HEK293 (cell line): ENCODE measurements around the gene EIF1.

Experiments used
- EGR2 ChIP-seq: fragments of 450-650 bp; formaldehyde crosslinking; IDR thresholded peaks from 2 replicates; pipeline ENCODE4 v1.5.1; 2016; ENCODE audit warnings: low read depth, missing biosample characterization, missing genetic modification characterization
- FEZF1 ChIP-seq: fragments of 450-650 bp; formaldehyde crosslinking; IDR thresholded peaks from 2 replicates; pipeline ENCODE4 v1.5.1; 2016; ENCODE audit warnings: missing biosample characterization, missing genetic modification characterization
- HOXA7 ChIP-seq: sonication (generic); formaldehyde crosslinking; IDR thresholded peaks from 2 replicates; pipeline ENCODE4 v1.8.1; 2022; ENCODE audit warnings: missing genetic modification reagents, borderline replicate concordance
- MYNN ChIP-seq: fragments of 450-650 bp; formaldehyde crosslinking; IDR thresholded peaks from 2 replicates; pipeline ENCODE4 v1.5.1; 2016; ENCODE audit warnings: missing biosample characterization, missing genetic modification characterization, borderline replicate concordance
- REPIN1 ChIP-seq: fragments of 450-650 bp; formaldehyde crosslinking; IDR thresholded peaks from 2 replicates; pipeline ENCODE4 v1.5.1; 2017; ENCODE audit warnings: missing biosample characterization, missing genetic modification characterization, low read depth
- SCRT1 ChIP-seq: fragments of 450-650 bp; formaldehyde crosslinking; IDR thresholded peaks from 2 replicates; pipeline ENCODE4 v1.5.1; 2016; ENCODE audit warnings: missing biosample characterization, missing genetic modification characterization, borderline replicate concordance
- SP7 ChIP-seq: fragments of 450-650 bp; formaldehyde crosslinking; IDR thresholded peaks from 2 replicates; pipeline ENCODE4 v1.5.1; 2016; ENCODE audit warnings: missing biosample characterization, missing genetic modification characterization
- TCF7L2 ChIP-seq: IDR thresholded peaks from 2 replicates; pipeline ENCODE4 v1.6.1; 2011; ENCODE audit warnings: low read depth, mild to moderate bottlenecking, inconsistent platforms, low read length, moderate library complexity, borderline replicate concordance
- ZBTB48 ChIP-seq: fragments of 450-650 bp; formaldehyde crosslinking; IDR thresholded peaks from 2 replicates; pipeline ENCODE4 v1.5.1; 2016; ENCODE audit warnings: missing biosample characterization, missing genetic modification characterization
- ZFHX2 ChIP-seq: fragments of 450-650 bp; formaldehyde crosslinking; conservative IDR thresholded peaks from 2 replicates; pipeline ENCODE4 v1.5.1; 2016; ENCODE audit warnings: missing biosample characterization, missing genetic modification characterization
- ZNF114 ChIP-seq: fragments of 450-650 bp; formaldehyde crosslinking; IDR thresholded peaks from 2 replicates; pipeline ENCODE4 v1.5.0; 2017; ENCODE audit warnings: missing biosample characterization, missing genetic modification characterization
- ZNF133 ChIP-seq: fragments of 450-650 bp; formaldehyde crosslinking; IDR thresholded peaks from 2 replicates; pipeline ENCODE4 v1.5.1; 2016; ENCODE audit warnings: missing biosample characterization, missing genetic modification characterization
- ZNF140 ChIP-seq: fragments of 450-650 bp; formaldehyde crosslinking; IDR thresholded peaks from 2 replicates; pipeline ENCODE4 v1.5.1; 2016; ENCODE audit warnings: missing biosample characterization, missing genetic modification characterization
- ZNF16 ChIP-seq: fragments of 450-650 bp; formaldehyde crosslinking; IDR thresholded peaks from 2 replicates; pipeline ENCODE4 v1.5.1; 2016; ENCODE audit warnings: low read depth, missing biosample characterization, missing genetic modification characterization
- ZNF2 ChIP-seq: fragments of 450-650 bp; formaldehyde crosslinking; IDR thresholded peaks from 2 replicates; pipeline ENCODE4 v1.5.1; 2016; ENCODE audit warnings: missing biosample characterization, missing genetic modification characterization
- ZNF23 ChIP-seq: fragments of 450-650 bp; formaldehyde crosslinking; IDR thresholded peaks from 2 replicates; pipeline ENCODE4 v1.5.1; 2016; ENCODE audit warnings: missing biosample characterization, missing genetic modification characterization, borderline replicate concordance
- ZNF239 ChIP-seq: fragments of 450-650 bp; formaldehyde crosslinking; IDR thresholded peaks from 2 replicates; pipeline ENCODE4 v1.5.1; 2016; ENCODE audit warnings: missing biosample characterization, missing genetic modification characterization
- ZNF24 ChIP-seq: fragments of 450-650 bp; formaldehyde crosslinking; IDR thresholded peaks from 2 replicates; pipeline ENCODE4 v1.5.1; 2016; ENCODE audit warnings: missing biosample characterization, missing genetic modification characterization
- ZNF311 ChIP-seq: fragments of 450-650 bp; formaldehyde crosslinking; IDR thresholded peaks from 2 replicates; pipeline ENCODE4 v1.5.1; 2017; ENCODE audit warnings: missing biosample characterization, missing genetic modification characterization, borderline replicate concordance
- ZNF335 ChIP-seq: fragments of 450-650 bp; formaldehyde crosslinking; conservative IDR thresholded peaks from 2 replicates; pipeline ENCODE4 v1.5.1; 2016; ENCODE audit warnings: missing biosample characterization, missing genetic modification characterization
- ZNF501 ChIP-seq: fragments of 450-650 bp; formaldehyde crosslinking; IDR thresholded peaks from 2 replicates; pipeline ENCODE4 v1.5.1; 2016; ENCODE audit warnings: missing biosample characterization, missing genetic modification characterization
- ZNF514 ChIP-seq: fragments of 450-650 bp; formaldehyde crosslinking; IDR thresholded peaks from 2 replicates; pipeline ENCODE4 v1.5.1; 2016; ENCODE audit warnings: missing biosample characterization, missing genetic modification characterization
- ZNF529 ChIP-seq: fragments of 450-650 bp; formaldehyde crosslinking; IDR thresholded peaks from 2 replicates; pipeline ENCODE4 v1.5.1; 2017; ENCODE audit warnings: missing genetic modification characterization, missing biosample characterization; ENCODE audit not compliant: insufficient replicate concordance
- ZNF548 ChIP-seq: fragments of 450-650 bp; formaldehyde crosslinking; IDR thresholded peaks from 2 replicates; pipeline ENCODE4 v1.5.1; 2016; ENCODE audit warnings: missing biosample characterization, missing genetic modification characterization
- ZNF549 ChIP-seq: fragments of 450-650 bp; IDR thresholded peaks from 2 replicates; pipeline ENCODE4 v1.5.1; 2018; ENCODE audit warnings: missing biosample characterization, missing genetic modification characterization, mild to moderate bottlenecking, inconsistent platforms, moderate library complexity
- ZNF571 ChIP-seq: fragments of 450-650 bp; formaldehyde crosslinking; IDR thresholded peaks from 2 replicates; pipeline ENCODE4 v1.5.0; 2017; ENCODE audit warnings: missing biosample characterization, missing genetic modification characterization
- ZNF76 ChIP-seq: fragments of 450-650 bp; formaldehyde crosslinking; IDR thresholded peaks from 2 replicates; pipeline ENCODE4; 2016; ENCODE audit warnings: low read depth, missing biosample characterization, missing genetic modification characterization, borderline replicate concordance
- TF ChIP-seq, protein P1 (sequence below): fragments of 450-650 bp; formaldehyde crosslinking; IDR thresholded peaks from 2 replicates; pipeline ENCODE4 v1.5.1; 2016; ENCODE audit warnings: missing biosample characterization, missing genetic modification characterization
- TF ChIP-seq, protein P2 (sequence below): fragments of 450-650 bp; formaldehyde crosslinking; IDR thresholded peaks from 2 replicates; pipeline ENCODE4 v1.5.1; 2016; ENCODE audit warnings: missing biosample characterization, missing genetic modification characterization
- TF ChIP-seq, protein P3 (sequence below): fragments of 450-650 bp; formaldehyde crosslinking; IDR thresholded peaks from 2 replicates; pipeline ENCODE4 v1.5.1; 2016; ENCODE audit warnings: missing biosample characterization, missing genetic modification characterization
- TF ChIP-seq, protein P4 (sequence below): fragments of 450-650 bp; formaldehyde crosslinking; IDR thresholded peaks from 2 replicates; pipeline ENCODE4 v1.5.1; 2016; ENCODE audit warnings: missing biosample characterization, missing genetic modification characterization
- TF ChIP-seq, protein P5 (sequence below): IDR thresholded peaks from 2 replicates; pipeline ENCODE4 v1.6.1; 2011; ENCODE audit warnings: mild to moderate bottlenecking, low read depth, low read length, borderline replicate concordance
- TF ChIP-seq, protein P6 (sequence below): fragments of 450-650 bp; formaldehyde crosslinking; IDR thresholded peaks from 2 replicates; pipeline ENCODE4 v1.5.1; 2017; ENCODE audit warnings: missing biosample characterization, missing genetic modification characterization

Gene EIF1

DNA sequence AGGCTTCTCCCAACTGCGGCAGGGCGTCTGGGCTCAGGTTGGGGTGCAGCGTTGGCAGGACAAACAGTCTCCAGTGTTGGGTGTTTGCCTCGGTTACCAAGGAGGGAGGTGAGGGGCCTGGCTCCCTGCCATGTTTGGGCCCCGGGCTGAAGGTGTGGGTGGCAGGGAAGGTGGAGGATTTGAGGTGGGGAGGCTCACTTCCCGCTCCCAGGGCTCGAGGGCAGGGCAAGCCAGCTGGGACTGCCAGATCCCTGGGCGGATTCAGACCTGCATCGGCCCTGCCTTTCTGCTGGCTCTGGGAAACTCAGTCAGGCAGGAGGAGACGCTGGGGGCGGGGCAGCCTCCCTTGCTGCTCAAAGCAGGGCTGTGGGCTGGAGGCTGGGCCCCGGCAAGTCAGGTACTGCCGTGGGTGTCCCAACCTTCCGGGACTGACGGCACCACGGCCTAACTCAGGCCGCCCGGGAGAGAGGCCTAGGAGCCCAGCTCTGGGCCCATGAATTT lies 33.0 kb upstream of the EIF1 start (continued):
- TF ChIP-seq, protein P1, sequence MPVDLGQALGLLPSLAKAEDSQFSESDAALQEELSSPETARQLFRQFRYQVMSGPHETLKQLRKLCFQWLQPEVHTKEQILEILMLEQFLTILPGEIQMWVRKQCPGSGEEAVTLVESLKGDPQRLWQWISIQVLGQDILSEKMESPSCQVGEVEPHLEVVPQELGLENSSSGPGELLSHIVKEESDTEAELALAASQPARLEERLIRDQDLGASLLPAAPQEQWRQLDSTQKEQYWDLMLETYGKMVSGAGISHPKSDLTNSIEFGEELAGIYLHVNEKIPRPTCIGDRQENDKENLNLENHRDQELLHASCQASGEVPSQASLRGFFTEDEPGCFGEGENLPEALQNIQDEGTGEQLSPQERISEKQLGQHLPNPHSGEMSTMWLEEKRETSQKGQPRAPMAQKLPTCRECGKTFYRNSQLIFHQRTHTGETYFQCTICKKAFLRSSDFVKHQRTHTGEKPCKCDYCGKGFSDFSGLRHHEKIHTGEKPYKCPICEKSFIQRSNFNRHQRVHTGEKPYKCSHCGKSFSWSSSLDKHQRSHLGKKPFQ = no peak
- TF ChIP-seq, protein P2, sequence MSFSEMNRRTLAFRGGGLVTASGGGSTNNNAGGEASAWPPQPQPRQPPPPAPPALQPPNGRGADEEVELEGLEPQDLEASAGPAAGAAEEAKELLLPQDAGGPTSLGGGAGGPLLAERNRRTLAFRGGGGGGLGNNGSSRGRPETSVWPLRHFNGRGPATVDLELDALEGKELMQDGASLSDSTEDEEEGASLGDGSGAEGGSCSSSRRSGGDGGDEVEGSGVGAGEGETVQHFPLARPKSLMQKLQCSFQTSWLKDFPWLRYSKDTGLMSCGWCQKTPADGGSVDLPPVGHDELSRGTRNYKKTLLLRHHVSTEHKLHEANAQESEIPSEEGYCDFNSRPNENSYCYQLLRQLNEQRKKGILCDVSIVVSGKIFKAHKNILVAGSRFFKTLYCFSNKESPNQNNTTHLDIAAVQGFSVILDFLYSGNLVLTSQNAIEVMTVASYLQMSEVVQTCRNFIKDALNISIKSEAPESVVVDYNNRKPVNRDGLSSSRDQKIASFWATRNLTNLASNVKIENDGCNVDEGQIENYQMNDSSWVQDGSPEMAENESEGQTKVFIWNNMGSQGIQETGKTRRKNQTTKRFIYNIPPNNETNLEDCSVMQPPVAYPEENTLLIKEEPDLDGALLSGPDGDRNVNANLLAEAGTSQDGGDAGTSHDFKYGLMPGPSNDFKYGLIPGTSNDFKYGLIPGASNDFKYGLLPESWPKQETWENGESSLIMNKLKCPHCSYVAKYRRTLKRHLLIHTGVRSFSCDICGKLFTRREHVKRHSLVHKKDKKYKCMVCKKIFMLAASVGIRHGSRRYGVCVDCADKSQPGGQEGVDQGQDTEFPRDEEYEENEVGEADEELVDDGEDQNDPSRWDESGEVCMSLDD (tag by site-specific recombination) = no peak
- TF ChIP-seq, protein P3, sequence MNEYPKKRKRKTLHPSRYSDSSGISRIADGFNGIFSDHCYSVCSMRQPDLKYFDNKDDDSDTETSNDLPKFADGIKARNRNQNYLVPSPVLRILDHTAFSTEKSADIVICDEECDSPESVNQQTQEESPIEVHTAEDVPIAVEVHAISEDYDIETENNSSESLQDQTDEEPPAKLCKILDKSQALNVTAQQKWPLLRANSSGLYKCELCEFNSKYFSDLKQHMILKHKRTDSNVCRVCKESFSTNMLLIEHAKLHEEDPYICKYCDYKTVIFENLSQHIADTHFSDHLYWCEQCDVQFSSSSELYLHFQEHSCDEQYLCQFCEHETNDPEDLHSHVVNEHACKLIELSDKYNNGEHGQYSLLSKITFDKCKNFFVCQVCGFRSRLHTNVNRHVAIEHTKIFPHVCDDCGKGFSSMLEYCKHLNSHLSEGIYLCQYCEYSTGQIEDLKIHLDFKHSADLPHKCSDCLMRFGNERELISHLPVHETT = no peak
- peak; percentile 95 for TF ChIP-seq ZFHX2 (tag by site-specific recombination)
- TF ChIP-seq ZNF76 = no peak
- TF ChIP-seq ZNF114 (tag by site-specific recombination) = no peak
- TF ChIP-seq, protein P4, sequence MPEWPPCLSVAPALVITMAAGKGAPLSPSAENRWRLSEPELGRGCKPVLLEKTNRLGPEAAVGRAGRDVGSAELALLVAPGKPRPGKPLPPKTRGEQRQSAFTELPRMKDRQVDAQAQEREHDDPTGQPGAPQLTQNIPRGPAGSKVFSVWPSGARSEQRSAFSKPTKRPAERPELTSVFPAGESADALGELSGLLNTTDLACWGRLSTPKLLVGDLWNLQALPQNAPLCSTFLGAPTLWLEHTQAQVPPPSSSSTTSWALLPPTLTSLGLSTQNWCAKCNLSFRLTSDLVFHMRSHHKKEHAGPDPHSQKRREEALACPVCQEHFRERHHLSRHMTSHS (tag by site-specific recombination) = no peak
- no peak for TF ChIP-seq TCF7L2
- TF ChIP-seq ZNF311 (tag by site-specific recombination) = no peak
- peak; percentile 82 for TF ChIP-seq ZBTB48 (tag by site-specific recombination)
- TF ChIP-seq ZNF529 = no peak
- no peak for TF ChIP-seq ZNF549 (tag by site-specific recombination)
- TF ChIP-seq ZNF501 = no peak
- no peak for TF ChIP-seq ZNF2 (tag by site-specific recombination)
- TF ChIP-seq, protein P5, sequence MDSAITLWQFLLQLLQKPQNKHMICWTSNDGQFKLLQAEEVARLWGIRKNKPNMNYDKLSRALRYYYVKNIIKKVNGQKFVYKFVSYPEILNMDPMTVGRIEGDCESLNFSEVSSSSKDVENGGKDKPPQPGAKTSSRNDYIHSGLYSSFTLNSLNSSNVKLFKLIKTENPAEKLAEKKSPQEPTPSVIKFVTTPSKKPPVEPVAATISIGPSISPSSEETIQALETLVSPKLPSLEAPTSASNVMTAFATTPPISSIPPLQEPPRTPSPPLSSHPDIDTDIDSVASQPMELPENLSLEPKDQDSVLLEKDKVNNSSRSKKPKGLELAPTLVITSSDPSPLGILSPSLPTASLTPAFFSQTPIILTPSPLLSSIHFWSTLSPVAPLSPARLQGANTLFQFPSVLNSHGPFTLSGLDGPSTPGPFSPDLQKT = no peak
- TF ChIP-seq SCRT1 (tag by site-specific recombination) = no peak
- no peak for TF ChIP-seq REPIN1
- TF ChIP-seq HOXA7 (CRISPR knock-in tag) = no peak
- TF ChIP-seq, protein P6, sequence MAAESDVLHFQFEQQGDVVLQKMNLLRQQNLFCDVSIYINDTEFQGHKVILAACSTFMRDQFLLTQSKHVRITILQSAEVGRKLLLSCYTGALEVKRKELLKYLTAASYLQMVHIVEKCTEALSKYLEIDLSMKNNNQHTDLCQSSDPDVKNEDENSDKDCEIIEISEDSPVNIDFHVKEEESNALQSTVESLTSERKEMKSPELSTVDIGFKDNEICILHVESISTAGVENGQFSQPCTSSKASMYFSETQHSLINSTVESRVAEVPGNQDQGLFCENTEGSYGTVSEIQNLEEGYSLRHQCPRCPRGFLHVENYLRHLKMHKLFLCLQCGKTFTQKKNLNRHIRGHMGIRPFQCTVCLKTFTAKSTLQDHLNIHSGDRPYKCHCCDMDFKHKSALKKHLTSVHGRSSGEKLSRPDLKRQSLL (tag by site-specific recombination) = no peak
- no peak for TF ChIP-seq ZNF335
- TF ChIP-seq ZNF23 (tag by site-specific recombination) = no peak
- TF ChIP-seq FEZF1 (tag by site-specific recombination) = no peak
- no peak for TF ChIP-seq ZNF514 (tag by site-specific recombination)
- peak; percentile 90 for TF ChIP-seq EGR2
- no peak for TF ChIP-seq SP7
- TF ChIP-seq ZNF24 (tag by site-specific recombination) = no peak
- TF ChIP-seq ZNF239 = no peak
- no peak for TF ChIP-seq ZNF571 (tag by site-specific recombination)
- TF ChIP-seq ZNF133 (tag by site-specific recombination) = no peak
- TF ChIP-seq ZNF16 (tag by site-specific recombination) = no peak
- no peak for TF ChIP-seq ZNF548 (tag by site-specific recombination)
- no peak for TF ChIP-seq MYNN (tag by site-specific recombination)
- no peak for TF ChIP-seq ZNF140 (tag by site-specific recombination)
